Stimulated activated CD8-positive, alpha-beta memory T cell treated with anti-CD3 and anti-CD28 coated beads, Interleukin-4, amount 100 ng/mL, for 24 hours (primary cell): ENCODE data around the gene IQSEC3.
A peak's percentile ranks its signal among the peaks of the same experiment; 100 is the strongest.

Source experiments
- DNase-seq: peaks from one replicate; pipeline ENCODE4 v3.0.0-alpha.2; 2020; ENCODE audit warnings: low read depth

IQSEC3 gene

DNA sequence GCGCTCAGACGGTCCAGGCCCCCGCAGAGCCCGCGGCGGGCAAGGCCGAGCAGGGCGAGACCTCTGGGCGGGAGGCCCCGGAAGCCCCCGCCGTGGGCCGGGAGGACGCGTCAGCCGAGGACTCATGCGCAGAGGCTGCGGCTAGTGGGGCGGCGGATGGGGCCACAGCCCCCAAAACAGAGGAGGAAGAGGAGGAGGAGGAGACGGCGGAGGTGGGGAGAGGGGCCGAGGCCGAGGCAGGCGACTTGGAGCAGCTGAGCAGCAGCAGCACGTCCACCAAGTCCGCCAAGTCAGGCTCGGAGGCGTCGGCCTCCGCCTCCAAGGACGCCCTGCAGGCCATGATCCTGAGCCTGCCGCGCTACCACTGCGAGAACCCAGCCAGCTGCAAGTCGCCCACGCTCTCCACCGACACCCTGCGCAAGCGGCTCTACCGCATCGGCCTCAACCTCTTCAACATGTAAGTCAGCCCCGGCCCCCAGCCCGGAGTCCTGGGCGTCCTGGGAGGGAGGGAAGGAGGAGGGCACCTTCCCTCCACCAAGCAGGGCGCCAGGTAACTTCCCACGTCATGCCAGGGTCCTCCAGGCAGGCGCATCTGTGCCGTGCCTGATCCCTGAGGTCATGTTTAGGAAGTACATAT, 72.4 kb downstream of the IQSEC3 start:
- DNase-seq: peak; percentile 29

DNA sequence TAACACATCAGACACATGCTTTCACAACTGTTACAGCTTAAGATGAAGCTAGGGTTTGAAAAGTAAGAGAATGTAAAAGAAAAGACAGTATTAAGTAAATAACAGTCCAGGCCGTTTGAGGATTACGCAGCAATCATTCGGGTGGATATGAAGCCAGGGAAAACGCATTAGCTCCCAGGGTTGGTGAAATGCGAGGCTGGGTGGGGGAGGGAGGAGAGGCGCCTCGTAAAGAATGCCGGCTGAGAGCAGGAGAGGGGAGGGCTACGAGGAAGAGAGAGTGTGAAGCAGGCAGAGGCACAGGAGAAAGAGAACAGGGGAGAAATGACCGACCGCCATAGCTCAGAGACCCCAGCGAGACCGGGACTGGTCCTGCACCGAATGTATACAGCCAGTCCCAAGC, 73.0 kb downstream of the IQSEC3 start:
- no peak for DNase-seq

GRCh38 chr12:140162-140561, 73.6 kb downstream of the IQSEC3 start:
- no peak for DNase-seq

DNA sequence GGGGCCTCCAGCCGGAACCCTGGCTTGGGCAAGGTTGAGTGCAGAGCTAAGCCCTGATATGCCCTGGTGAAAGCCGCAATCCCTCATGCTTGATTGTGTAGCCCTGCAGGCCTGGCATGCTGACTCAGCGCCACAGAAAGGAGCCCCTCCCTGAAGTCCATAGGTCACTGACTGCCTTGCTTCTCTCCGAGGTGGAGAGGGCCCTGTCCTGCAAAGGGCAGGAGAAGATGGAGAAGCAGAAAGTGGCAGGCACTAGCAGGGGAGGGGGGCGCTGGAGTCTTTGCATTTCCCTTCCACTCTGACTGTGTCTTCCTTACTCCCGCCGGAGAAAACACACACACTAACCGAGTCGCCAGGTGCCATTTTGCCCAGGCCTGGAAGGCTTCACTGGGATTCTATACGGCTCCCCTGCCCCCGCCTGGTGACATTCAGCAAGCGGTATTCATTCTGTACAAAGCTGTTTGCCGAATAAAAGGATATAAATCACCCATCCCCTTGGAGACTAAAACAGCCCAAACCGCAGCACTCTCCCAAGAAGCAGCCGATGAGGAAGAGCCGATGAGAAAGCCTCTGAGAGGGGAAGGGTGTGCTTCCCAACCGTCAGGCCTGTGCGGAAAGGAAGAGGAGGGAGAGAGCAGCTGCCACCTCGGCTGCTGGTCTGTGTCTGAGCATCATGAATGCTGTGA, 77.5 kb downstream of the IQSEC3 start:
- no peak for DNase-seq

DNA sequence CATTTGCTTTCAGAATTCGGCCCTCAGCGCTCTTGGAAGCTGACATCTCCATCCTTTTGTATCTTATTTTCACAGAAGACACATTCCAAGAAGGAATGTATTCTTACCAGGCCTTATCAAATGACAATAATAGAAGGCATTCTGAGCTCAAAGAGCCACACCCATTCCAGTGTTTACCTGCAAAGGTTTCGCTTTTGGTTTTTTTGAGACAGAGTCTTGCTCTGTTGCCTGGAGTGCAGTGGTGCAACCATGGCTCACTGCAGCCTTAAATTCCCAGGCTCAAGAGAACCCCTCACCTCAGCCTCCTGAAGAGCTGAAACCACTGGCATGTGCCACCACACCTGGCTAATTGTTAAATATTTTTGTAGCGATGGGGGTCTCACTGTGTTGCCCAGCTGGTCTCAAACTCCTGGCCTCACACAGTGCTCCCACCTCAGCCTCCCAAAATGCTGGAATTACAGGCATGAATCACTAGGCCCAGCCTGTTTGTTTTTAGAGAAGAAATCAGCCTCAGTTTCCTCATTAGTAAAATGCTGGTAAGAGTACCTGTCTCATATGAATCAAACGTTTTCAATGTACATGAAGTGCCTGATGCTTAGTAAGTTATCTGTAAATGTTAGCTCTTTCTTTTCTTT, 78.2 kb downstream of the IQSEC3 start:
- DNase-seq: no peak

DNA sequence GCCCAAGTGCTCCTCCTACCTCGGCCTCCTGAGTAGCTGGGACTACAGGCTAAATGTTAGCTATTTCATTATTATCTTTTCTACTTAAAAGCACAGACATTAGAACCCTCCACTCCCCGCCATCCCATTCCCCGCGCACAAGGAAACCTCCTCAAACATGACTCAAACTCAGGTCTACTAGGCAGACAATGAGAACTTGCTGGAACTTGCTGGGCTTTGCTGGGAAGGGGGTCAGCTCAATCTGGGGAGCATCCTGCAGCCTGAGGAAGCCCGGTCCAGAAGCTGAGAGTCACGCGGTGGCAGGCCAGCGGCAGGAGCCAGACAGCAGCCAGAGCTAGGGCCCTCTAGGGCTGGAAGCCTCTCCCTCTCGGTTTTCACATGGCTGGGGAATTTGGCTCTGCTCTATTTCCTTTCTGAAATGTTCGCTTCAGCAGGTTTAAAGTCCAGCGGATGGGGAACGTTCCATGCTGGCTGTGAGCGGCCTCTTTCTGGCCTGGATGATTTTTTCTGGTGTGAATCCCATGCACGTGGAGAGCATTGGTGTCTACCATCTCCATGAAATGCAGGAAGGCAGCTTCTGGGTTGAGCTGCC, 78.9 kb downstream of the IQSEC3 start:
- DNase-seq: no peak

- no peak for DNase-seq
Measured at GRCh38 chr12:147242-147641, 80.7 kb downstream of the IQSEC3 start.

GRCh38 chr12:148676-149416, 82.3 kb downstream of the IQSEC3 start:
- no peak for DNase-seq

- no peak for DNase-seq
Measured at GRCh38 chr12:151579-151978, 85.0 kb downstream of the IQSEC3 start.

DNA sequence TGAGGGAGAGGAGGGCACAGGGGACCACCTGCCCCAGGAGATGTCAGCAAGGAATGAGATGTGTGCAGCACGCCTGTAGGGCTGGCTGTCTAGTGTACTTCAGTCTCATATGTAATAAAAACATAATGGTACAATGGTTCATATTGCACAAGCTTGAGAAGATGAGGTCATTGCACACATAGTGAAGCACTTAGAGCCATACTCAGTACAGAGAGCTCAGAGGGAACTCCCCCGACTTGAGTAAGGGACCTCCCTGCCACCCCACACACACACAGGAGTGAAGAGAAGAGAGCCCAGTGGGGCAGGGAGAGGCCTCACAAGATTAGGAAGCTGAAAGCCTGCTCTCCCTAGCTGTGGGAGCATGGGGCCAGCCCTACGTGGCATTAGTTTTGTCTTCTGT, 85.9 kb downstream of the IQSEC3 start:
- no peak for DNase-seq

- peak; percentile 52 for DNase-seq
Measured at GRCh38 chr12:153080-153746, 86.6 kb downstream of the IQSEC3 start.

DNA sequence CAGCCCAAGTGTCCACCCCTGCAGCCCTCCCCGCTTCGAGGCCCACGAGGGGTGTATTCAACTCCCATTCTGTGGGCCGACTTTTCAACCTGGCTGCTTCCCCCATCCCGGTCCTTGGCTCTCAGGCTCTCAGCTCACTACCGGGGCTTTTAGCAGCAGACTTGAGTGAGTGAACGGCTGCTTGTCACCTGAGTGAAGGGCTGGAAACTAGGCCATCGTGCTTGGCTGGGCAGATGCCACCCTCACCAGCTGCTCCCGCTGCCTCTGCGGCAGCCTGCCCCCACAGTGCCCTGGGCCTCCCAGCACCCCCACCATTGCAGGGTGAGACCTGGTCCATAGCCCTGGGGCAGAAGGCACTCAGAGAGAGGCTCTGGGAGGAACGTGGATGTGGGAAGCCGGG, 87.5 kb downstream of the IQSEC3 start:
- no peak for DNase-seq

- DNase-seq: no peak
Measured at GRCh38 chr12:155006-155405, 88.4 kb downstream of the IQSEC3 start.

- DNase-seq: no peak
Measured at GRCh38 chr12:155646-156045, 89.1 kb downstream of the IQSEC3 start.

- no peak for DNase-seq
Measured at GRCh38 chr12:156945-157344, 90.4 kb downstream of the IQSEC3 start.

DNA sequence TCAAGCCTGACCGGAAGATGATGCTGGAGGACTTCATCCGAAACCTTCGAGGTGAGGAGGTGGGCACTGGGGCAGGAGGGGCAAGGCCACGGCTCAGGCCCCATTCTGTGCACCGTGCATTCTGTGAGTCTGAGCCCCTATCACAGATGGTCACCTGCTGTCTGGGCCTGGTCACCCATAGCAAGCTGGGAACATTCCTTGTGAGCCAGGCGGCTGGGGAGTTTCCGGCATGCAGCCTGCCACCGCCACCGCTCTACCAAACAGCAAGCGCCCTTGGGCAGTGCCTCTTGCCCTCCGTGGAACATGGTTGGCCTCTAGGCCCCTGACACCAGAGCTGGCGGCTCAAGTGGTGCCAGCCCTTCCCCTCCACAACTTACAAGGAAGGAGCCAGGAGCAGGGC, 91.1 kb downstream of the IQSEC3 start:
- no peak for DNase-seq

GRCh38 chr12:159156-159782, 92.7 kb downstream of the IQSEC3 start:
- no peak for DNase-seq

DNA sequence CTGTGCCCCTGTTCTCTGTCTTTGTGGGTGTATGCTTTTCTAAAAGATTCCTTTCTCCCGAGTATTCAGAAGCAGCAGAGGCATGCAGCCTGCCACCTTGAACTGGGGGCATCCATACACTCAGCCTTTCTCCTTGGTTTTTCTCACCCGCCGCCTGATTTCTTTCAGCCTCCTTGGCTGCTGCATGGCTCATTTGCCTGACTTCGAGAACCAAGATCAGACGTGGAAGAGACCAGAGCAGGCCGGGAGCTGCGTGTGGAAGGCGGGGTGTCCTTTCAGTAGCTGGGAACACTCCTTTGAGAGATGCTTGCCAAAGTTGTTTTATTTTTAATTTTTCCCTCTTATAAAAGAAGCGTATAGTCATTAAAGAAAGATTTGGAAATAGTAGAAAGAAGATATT, 94.3 kb downstream of the IQSEC3 start:
- no peak for DNase-seq

DNA sequence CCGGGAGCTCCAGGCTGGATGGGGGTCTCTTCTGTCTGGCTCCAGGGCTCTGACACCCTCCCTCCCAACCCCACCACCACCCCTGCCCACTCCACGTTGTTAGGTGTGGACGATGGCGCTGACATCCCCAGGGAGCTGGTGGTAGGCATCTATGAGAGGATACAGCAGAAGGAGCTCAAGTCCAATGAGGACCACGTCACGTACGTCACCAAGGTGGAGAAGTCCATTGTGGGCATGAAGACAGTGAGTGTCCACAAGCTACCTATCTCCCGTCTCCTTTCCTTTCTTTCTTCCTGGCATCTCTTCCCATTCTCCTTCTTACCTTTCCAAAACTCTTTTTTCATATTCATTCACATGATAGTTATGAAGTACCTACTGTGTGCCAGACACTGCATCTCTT, 95.3 kb downstream of the IQSEC3 start:
- no peak for DNase-seq

GRCh38 chr12:162467-163307, 96.1 kb downstream of the IQSEC3 start:
- no peak for DNase-seq
